ENCODE results near the gene IPO4. TPM values are rescaled to one million over a fixed set of nuclear protein-coding genes. Genes with fewer than 3 reads are reported as not detected.

The IPO4 gene
- total and polyA plus RNA-seq, 2 experiments from 2014 or later = 34.2 to 105 TPM

- H3K9me2 ChIP-seq (ENCODE audit: insufficient read depth) = no peaks in the 10 kb centered on the region
- Mint-ChIP-seq H3K4me3 (no peak overlapping the region), H3K36me3 (ENCODE audit: low read depth) (peaks cover 65% of the 10 kb centered on the region), H3K4me1 (peaks cover 9% of the 10 kb centered on the region), H3K27me3 (ENCODE audit: insufficient read depth, low read depth, poor library complexity) (peaks cover 4% of the 10 kb centered on the region), H3K27ac (no peak overlapping the region), H3K9me3 (no peaks in the 10 kb centered on the region)
- H3K4me1 ChIP-seq (ENCODE audit: insufficient read depth) = peaks cover 11% of the 10 kb centered on the region
- no peak overlapping the region for H3K4me3 ChIP-seq
- TF ChIP-seq CTCF (conservative IDR thresholded peaks at IDR 0.05; ENCODE audit: low read depth in 2 of 2) = no peak
- TF ChIP-seq ZNF462 (CRISPR knock-in tag; IDR thresholded peaks at IDR 0.05) = no peak
- TF ChIP-seq ZNF331 (CRISPR knock-in tag; IDR thresholded peaks at IDR 0.05; ENCODE audit: low read depth) = no peak
- TF ChIP-seq EZH2 (IDR thresholded peaks at IDR 0.05; ENCODE audit: low read depth, unreplicated experiment) = no peak
- no peak for TF ChIP-seq CREB1 (CRISPR knock-in tag; IDR thresholded peaks at IDR 0.05; ENCODE audit: low read depth)
- no peak for TF ChIP-seq STAT1 (IDR thresholded peaks at IDR 0.05; ENCODE audit: unreplicated experiment)
- TF ChIP-seq ZNF114 (CRISPR knock-in tag; IDR thresholded peaks at IDR 0.05) = no peak
- TF ChIP-seq NANOG (IDR thresholded peaks at IDR 0.05; ENCODE audit: borderline replicate concordance) = no peak
- no peak for TF ChIP-seq JUNB (IDR thresholded peaks at IDR 0.05; ENCODE audit: unreplicated experiment)
- TF ChIP-seq REST (IDR thresholded peaks at IDR 0.05; ENCODE audit: unreplicated experiment) = no peak
- TF ChIP-seq EZH2phosphoT487 (IDR thresholded peaks at IDR 0.05; ENCODE audit: unreplicated experiment) = no peak
- no peak for TF ChIP-seq ETS1 (IDR thresholded peaks at IDR 0.05)
- TF ChIP-seq POLR2AphosphoS5 (IDR thresholded peaks at IDR 0.05; ENCODE audit: low read depth) = no peak
- H3K27me3 ChIP-seq (ENCODE audit: insufficient read depth) = no peaks in the 10 kb centered on the region
- H3F3A ChIP-seq (replicated peaks; ENCODE audit: low read depth) = peaks cover 12% of the 10 kb centered on the region; the same call in 1 of the 2 replicates
- no peak overlapping the region for H3K27ac ChIP-seq (ENCODE audit: low read depth)
- H4K20me1 ChIP-seq (replicated peaks; ENCODE audit: insufficient read depth) = peaks cover 7% of the 10 kb centered on the region; the same call in 1 of the 2 replicates
- no peak overlapping the region for H2AFZ ChIP-seq
- H3K4me2 ChIP-seq = no peak overlapping the region
- ATAC-seq (no peak), DNase-seq (ENCODE audit: low spot score) (no peak)
- peaks cover 20% of the 10 kb centered on the region; the same call in 1 of the 2 replicates for H3K36me3 ChIP-seq (ENCODE audit: insufficient read depth)
- H3K79me2 ChIP-seq (replicated peaks; ENCODE audit: insufficient read depth) = no peaks in the 10 kb centered on the region
Observed at GRCh38 chr14:24157331-24157730, 31.3 kb downstream of the IPO4 start.
